IMR-90 (cell line): ENCODE measurements around the gene INPP5E.

Source experiments
- BHLHE40 ChIP-seq: fragments of 150-350 bp; IDR thresholded peaks from 2 replicates; pipeline ENCODE4 v1.6.1; 2016; ENCODE audit warnings: mild to moderate bottlenecking, low read depth, low read length
- CEBPB ChIP-seq: IDR thresholded peaks from 2 replicates; pipeline ENCODE4 v1.6.1; 2012; ENCODE audit warnings: low read depth, low read length, improper control_type of control experiment
- CHD1 ChIP-seq: IDR thresholded peaks from 2 replicates; pipeline ENCODE4 v1.6.1; 2012; ENCODE audit warnings: low read depth, low read length, improper control_type of control experiment
- FOS ChIP-seq: fragments of 150-350 bp; IDR thresholded peaks from 2 replicates; pipeline ENCODE4 v1.6.1; 2016; ENCODE audit warnings: low read depth, low read length
- MXI1 ChIP-seq: IDR thresholded peaks from 2 replicates; pipeline ENCODE4 v1.6.1; 2012; ENCODE audit warnings: low read depth, mild to moderate bottlenecking, low read length, moderate library complexity, borderline replicate concordance
- POLR2A ChIP-seq: IDR thresholded peaks from 2 replicates; pipeline ENCODE4 v1.6.1; 2012; ENCODE audit warnings: mild to moderate bottlenecking, low read depth, low read length
- RAD21 ChIP-seq: IDR thresholded peaks from 2 replicates; pipeline ENCODE4 v1.6.1; 2012; ENCODE audit warnings: low read length, improper control_type of control experiment
- RCOR1 ChIP-seq: IDR thresholded peaks from 2 replicates; pipeline ENCODE4 v1.6.1; 2012; ENCODE audit warnings: mild to moderate bottlenecking, low read length, improper control_type of control experiment; ENCODE audit not compliant: insufficient replicate concordance
- RFX5 ChIP-seq: IDR thresholded peaks from 2 replicates; pipeline ENCODE4 v1.8.0; 2012; ENCODE audit warnings: low read depth, mild to moderate bottlenecking, low read length, moderate library complexity
- TF ChIP-seq, protein P1 (sequence below): conservative IDR thresholded peaks from 2 replicates; pipeline ENCODE4 v1.5.1; 2012; ENCODE audit warnings: mild to moderate bottlenecking, low read depth, low read length, improper control_type of control experiment
- TF ChIP-seq, protein P2 (sequence below): fragments of 150-350 bp; IDR thresholded peaks from 2 replicates; pipeline ENCODE4 v1.6.1; 2016; ENCODE audit warnings: low read depth, mild to moderate bottlenecking, low read length, moderate library complexity, borderline replicate concordance
- TF ChIP-seq, protein P3 (sequence below): fragments of 150-350 bp; IDR thresholded peaks from 2 replicates; pipeline ENCODE4 v1.6.1; 2017; ENCODE audit warnings: mild to moderate bottlenecking, antibody characterized with exemption, low read length, low read depth

DNA sequence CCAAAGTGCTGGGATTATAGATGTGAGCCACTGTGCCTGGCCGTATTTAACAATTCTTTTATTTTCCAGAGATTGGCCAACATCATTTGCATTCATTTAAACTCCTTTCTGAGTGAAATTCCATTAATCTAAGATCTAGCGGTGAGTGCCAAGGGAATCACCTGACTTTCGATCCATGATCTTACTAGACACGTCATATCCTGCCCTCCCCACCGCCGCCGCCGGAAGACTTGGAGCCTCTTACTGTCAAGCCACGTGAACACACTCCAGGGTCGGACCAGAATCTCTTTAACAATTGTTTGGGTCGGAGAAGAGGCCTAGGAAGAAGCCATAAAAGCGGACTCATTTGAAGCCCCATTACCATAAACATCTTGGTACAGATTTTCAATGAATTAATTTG, 12.9 kb downstream of the INPP5E start:
- TF ChIP-seq FOS (no peak), RAD21 (no peak), POLR2A (no peak), CEBPB (no peak), MXI1 (no peak), BHLHE40 (no peak), RCOR1 (no peak), RFX5 (no peak), CHD1 (no peak)
- TF ChIP-seq, protein P1, sequence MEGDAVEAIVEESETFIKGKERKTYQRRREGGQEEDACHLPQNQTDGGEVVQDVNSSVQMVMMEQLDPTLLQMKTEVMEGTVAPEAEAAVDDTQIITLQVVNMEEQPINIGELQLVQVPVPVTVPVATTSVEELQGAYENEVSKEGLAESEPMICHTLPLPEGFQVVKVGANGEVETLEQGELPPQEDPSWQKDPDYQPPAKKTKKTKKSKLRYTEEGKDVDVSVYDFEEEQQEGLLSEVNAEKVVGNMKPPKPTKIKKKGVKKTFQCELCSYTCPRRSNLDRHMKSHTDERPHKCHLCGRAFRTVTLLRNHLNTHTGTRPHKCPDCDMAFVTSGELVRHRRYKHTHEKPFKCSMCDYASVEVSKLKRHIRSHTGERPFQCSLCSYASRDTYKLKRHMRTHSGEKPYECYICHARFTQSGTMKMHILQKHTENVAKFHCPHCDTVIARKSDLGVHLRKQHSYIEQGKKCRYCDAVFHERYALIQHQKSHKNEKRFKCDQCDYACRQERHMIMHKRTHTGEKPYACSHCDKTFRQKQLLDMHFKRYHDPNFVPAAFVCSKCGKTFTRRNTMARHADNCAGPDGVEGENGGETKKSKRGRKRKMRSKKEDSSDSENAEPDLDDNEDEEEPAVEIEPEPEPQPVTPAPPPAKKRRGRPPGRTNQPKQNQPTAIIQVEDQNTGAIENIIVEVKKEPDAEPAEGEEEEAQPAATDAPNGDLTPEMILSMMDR: no peak
- TF ChIP-seq, protein P2, sequence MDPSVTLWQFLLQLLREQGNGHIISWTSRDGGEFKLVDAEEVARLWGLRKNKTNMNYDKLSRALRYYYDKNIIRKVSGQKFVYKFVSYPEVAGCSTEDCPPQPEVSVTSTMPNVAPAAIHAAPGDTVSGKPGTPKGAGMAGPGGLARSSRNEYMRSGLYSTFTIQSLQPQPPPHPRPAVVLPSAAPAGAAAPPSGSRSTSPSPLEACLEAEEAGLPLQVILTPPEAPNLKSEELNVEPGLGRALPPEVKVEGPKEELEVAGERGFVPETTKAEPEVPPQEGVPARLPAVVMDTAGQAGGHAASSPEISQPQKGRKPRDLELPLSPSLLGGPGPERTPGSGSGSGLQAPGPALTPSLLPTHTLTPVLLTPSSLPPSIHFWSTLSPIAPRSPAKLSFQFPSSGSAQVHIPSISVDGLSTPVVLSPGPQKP: no peak
- TF ChIP-seq, protein P3, sequence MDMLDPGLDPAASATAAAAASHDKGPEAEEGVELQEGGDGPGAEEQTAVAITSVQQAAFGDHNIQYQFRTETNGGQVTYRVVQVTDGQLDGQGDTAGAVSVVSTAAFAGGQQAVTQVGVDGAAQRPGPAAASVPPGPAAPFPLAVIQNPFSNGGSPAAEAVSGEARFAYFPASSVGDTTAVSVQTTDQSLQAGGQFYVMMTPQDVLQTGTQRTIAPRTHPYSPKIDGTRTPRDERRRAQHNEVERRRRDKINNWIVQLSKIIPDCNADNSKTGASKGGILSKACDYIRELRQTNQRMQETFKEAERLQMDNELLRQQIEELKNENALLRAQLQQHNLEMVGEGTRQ: no peak
